ENCODE data around the gene REXO1.

Gene REXO1

DNA sequence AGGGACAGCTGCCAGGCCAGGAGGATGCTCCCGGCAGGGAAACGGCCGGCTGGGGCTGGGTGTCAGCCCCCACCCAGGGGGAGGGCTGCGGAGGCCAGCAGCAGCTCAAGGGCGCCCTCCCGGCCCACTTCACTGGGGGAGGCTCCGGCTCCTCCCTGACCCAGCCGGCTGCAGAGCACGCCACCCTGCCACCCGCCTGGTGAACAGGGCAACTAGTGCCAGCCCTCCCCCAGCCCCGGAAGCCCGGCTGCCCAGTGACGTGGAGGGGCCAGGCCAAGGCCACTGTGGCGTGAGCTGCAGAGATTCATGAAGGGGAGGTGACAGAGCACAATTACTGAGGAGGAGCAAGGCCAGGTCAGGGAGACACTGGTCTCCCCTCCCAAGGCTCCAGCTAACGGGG, 14.7 kb downstream of the REXO1 start:
- TF ChIP-seq, protein P1, sequence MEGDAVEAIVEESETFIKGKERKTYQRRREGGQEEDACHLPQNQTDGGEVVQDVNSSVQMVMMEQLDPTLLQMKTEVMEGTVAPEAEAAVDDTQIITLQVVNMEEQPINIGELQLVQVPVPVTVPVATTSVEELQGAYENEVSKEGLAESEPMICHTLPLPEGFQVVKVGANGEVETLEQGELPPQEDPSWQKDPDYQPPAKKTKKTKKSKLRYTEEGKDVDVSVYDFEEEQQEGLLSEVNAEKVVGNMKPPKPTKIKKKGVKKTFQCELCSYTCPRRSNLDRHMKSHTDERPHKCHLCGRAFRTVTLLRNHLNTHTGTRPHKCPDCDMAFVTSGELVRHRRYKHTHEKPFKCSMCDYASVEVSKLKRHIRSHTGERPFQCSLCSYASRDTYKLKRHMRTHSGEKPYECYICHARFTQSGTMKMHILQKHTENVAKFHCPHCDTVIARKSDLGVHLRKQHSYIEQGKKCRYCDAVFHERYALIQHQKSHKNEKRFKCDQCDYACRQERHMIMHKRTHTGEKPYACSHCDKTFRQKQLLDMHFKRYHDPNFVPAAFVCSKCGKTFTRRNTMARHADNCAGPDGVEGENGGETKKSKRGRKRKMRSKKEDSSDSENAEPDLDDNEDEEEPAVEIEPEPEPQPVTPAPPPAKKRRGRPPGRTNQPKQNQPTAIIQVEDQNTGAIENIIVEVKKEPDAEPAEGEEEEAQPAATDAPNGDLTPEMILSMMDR (IDR thresholded peaks at IDR 0.05; ENCODE audit: low read depth, low read length) = no peak
- DNase-seq (ENCODE audit: extremely low read depth, low read depth) = no peak

DNA sequence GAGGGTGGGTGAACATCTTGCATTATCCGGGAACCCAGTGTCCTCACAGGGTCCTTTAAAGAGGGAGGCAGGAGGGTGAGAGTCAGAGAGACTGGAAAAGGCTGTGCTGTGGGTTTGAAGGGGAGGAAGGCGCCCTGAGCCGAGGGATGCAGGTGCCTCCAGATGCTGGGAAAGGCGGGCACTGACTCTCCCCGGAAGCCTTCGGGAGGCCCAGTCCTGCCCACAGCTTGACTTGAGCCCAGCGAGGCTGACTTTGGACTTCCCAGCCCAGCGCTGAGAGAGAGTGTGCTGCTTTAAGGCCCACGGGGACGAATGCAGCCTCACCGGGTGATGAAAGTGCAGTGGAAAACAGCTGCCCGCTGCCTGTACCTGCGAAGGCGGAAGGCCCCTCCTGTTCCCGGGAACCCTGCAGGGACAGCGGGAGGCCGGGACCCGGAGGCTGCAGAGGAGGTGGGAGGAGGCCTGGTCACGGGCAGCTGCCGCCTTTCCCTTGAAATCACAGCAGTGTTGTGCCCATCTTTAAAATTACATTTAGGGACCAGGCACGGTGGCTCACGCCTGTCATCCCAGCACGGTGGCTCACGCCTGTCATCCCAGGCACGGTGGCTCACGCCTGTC, 16.1 kb downstream of the REXO1 start:
- TF ChIP-seq, protein P1 (IDR thresholded peaks at IDR 0.05; ENCODE audit: low read depth, low read length) = no peak

DNA sequence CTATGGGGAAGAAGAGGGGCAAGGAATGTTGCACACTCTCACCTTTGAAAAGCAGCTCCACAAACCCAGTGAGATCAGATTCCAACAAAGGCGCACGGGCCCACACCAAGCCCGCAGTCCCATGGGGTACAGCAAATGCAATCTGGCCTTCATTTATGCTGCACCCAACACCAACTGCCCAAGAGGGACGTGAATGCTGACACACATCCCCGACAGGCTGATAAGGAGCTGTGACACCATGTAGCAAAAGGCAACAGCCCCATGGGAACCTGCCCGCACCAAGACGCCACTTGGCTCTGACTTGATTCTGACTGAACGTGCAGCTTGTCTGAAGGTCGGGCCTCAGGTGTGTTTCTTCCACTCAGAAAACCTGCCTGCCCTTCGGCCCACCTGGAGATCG, 17.3 kb downstream of the REXO1 start:
- no peak for DNase-seq (ENCODE audit: extremely low read depth, low read depth)

More for the DNA sequence above, 16.1 kb downstream of the REXO1 start:
- DNase-seq (ENCODE audit: extremely low read depth, low read depth) = no peak

DNA sequence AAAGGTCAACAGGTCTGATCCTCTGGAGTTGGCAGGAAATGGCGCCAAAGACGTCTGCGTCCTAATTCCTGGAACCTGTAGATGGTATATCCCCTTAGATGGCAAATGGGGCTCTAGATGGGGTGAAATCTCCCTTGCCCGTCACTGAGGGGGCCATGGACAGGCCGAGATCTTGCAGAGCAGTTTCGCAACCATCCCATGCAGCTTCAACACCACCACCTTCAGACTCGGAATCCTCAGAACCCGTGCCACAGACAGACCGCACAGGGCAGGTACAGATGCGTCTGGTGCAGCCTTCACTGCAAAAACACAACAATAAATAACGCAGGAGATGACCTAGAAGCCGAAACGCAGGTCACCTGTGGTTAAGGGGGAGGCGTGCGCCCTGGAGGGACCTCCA, 17.7 kb downstream of the REXO1 start:
- DNase-seq (ENCODE audit: extremely low read depth, low read depth) = no peak
- TF ChIP-seq, protein P1 (IDR thresholded peaks at IDR 0.05; ENCODE audit: low read depth, low read length) = no peak

More for the DNA sequence above, 17.3 kb downstream of the REXO1 start:
- TF ChIP-seq, protein P1 (IDR thresholded peaks at IDR 0.05; ENCODE audit: low read depth, low read length) = no peak

- no peak for DNase-seq (ENCODE audit: extremely low read depth, low read depth)
- TF ChIP-seq, protein P1 (IDR thresholded peaks at IDR 0.05; ENCODE audit: low read depth, low read length) = no peak
These were observed 18.3 kb downstream of the REXO1 start for GRCh38 chr19:1829958-1830357.

DNA sequence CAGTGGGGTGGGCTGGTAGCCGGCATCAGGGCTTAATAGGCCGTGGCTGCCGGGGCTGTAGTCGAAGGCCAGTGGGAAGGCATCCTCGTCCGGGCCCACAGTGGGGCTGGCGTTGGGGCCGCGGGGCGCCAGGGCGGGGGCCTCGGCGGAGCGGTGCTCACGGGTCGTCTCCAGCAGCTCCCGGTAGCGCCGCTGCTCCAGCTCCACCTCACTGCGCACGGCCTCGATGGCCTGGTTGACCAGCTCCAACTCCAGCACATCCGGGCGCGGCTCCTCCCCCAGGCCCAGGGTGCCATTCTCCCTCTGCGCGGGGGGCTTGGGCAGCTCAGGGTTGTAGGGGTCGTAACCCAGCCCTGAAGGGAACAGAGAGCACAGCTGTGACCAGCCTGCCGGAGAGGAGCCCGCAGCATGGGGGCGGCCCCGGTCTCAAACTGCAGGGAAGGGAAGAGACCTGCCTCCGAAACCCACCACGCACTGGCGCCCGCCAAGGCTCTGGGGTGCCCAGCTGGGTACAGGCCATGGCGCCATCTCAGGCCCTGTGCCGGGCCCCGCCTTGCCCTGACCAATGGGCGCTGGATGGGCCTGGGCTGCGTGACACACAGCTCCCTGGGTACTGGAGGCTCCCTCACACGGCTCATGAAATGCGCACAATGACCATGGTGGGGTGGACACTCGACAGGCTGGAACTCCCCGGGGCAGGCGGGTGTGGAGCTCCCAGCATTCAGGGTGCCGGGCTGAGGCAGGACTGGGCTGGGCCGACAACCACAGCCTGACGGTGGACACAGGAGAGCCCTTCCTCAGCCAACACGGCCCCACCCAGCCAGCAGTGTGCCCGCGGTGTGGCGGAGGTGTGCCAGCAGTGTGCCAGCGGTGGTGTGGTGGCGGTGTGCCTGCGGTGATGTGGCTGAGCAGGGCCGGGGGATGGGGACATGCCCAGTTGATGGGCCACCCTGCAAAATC, 19.7 kb downstream of the REXO1 start:
- no peak for DNase-seq (ENCODE audit: extremely low read depth, low read depth)
- TF ChIP-seq, protein P1 (IDR thresholded peaks at IDR 0.05; ENCODE audit: low read depth, low read length) = no peak

All from AG09319 (cell line).